Osteocyte (in vitro differentiated cells): ENCODE results near the gene MRPS18A. TPM values are rescaled to one million over a fixed set of nuclear protein-coding genes. Genes with fewer than 3 reads are reported as not detected.

Source experiments
- DNase-seq: peaks from one replicate; pipeline ENCODE4 v3.0.0; 2021; ENCODE audit warnings: mixed read lengths; ENCODE audit not compliant: unreplicated experiment; ENCODE audit errors: extremely low spot score
- H3K27ac Mint-ChIP-seq: one replicate; pipeline ENCODE4 v1.8.0; 2021; ENCODE audit warnings: mild to moderate bottlenecking, mixed read lengths; ENCODE audit not compliant: unreplicated experiment
- H3K27me3 Mint-ChIP-seq: one replicate; pipeline ENCODE4 v1.8.0; 2021; ENCODE audit warnings: mixed read lengths; ENCODE audit not compliant: unreplicated experiment
- H3K36me3 Mint-ChIP-seq: one replicate; pipeline ENCODE4 v1.8.0; 2021; ENCODE audit warnings: mixed read lengths; ENCODE audit not compliant: unreplicated experiment
- H3K4me1 Mint-ChIP-seq: one replicate; pipeline ENCODE4 v1.8.0; 2021; ENCODE audit warnings: mixed read lengths; ENCODE audit not compliant: unreplicated experiment
- H3K4me3 Mint-ChIP-seq: one replicate; pipeline ENCODE4 v1.8.0; 2021; ENCODE audit warnings: mild to moderate bottlenecking, moderate library complexity, mixed read lengths; ENCODE audit not compliant: unreplicated experiment
- H3K9me3 Mint-ChIP-seq: one replicate; pipeline ENCODE4 v1.8.0; 2021; ENCODE audit warnings: mixed read lengths; ENCODE audit not compliant: unreplicated experiment
- total RNA-seq: library from RNA; stranded (reverse); gene quantifications from 2 replicates; pipeline ENCODE4 v1.2.1, GENCODE V29; 2021
- TF ChIP-seq, protein P1 (sequence below): fragments of 200-600 bp; sonication (generic); IDR thresholded peaks from 2 replicates; pipeline ENCODE4 v1.5.0; 2021; ENCODE audit warnings: antibody characterized with exemption, mild to moderate bottlenecking, moderate library complexity

MRPS18A gene
- total RNA-seq, 1 donor from 2014 or later, result 37.3 TPM

- no peaks in the 10 kb centered on the region for H3K27me3 Mint-ChIP-seq
- peaks cover 24% of the 10 kb centered on the region for H3K4me1 Mint-ChIP-seq
- TF ChIP-seq, protein P1, sequence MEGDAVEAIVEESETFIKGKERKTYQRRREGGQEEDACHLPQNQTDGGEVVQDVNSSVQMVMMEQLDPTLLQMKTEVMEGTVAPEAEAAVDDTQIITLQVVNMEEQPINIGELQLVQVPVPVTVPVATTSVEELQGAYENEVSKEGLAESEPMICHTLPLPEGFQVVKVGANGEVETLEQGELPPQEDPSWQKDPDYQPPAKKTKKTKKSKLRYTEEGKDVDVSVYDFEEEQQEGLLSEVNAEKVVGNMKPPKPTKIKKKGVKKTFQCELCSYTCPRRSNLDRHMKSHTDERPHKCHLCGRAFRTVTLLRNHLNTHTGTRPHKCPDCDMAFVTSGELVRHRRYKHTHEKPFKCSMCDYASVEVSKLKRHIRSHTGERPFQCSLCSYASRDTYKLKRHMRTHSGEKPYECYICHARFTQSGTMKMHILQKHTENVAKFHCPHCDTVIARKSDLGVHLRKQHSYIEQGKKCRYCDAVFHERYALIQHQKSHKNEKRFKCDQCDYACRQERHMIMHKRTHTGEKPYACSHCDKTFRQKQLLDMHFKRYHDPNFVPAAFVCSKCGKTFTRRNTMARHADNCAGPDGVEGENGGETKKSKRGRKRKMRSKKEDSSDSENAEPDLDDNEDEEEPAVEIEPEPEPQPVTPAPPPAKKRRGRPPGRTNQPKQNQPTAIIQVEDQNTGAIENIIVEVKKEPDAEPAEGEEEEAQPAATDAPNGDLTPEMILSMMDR, result no peak
- peak overlapping the region; percentile 28 for H3K27ac Mint-ChIP-seq
- H3K4me3 Mint-ChIP-seq, result no peak overlapping the region
- peaks cover 40% of the 10 kb centered on the region for H3K36me3 Mint-ChIP-seq
- no peaks in the 10 kb centered on the region for H3K9me3 Mint-ChIP-seq
- DNase-seq, result no peak
These were observed 63.5 kb downstream of the MRPS18A start for GRCh38 chr6:43623880-43624785.

DNA sequence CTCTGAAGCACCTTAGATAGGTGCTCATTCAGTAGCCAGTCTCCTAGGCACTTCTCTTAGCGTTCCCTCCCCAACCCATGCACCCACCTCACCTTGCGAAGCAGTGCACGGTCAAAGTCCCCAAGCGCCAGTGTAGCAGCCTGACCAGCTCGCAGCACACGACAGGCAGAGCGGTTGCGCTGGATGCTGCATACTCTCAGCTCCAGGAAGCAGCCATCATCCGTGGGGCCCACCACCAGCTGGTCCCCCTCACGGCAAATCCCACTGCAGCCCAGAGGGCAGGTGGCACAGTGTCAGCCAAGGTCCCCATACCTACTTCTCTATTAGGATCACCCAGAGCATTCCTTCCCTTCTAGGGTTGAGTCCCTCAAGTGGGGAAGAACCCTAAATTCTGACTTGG lies 65.0 kb downstream of the MRPS18A start:
- TF ChIP-seq, protein P1, result no peak
- no peak for DNase-seq
- no peaks in the 10 kb centered on the region for H3K27me3 Mint-ChIP-seq
- H3K27ac Mint-ChIP-seq, result no peak overlapping the region
- peaks cover 14% of the 10 kb centered on the region for H3K4me1 Mint-ChIP-seq
- H3K9me3 Mint-ChIP-seq, result no peaks in the 10 kb centered on the region
- peaks cover 40% of the 10 kb centered on the region for H3K36me3 Mint-ChIP-seq
- H3K4me3 Mint-ChIP-seq, result no peak overlapping the region

GRCh38 chr6:43621836-43622180 lies 65.8 kb downstream of the MRPS18A start:
- TF ChIP-seq, protein P1, result no peak
- no peaks in the 10 kb centered on the region for H3K9me3 Mint-ChIP-seq
- H3K27ac Mint-ChIP-seq, result no peak overlapping the region
- H3K4me3 Mint-ChIP-seq, result no peak overlapping the region
- H3K4me1 Mint-ChIP-seq, result peaks cover 7% of the 10 kb centered on the region
- DNase-seq, result no peak
- H3K27me3 Mint-ChIP-seq, result no peaks in the 10 kb centered on the region
- peaks cover 38% of the 10 kb centered on the region for H3K36me3 Mint-ChIP-seq

Other genes starting within 250 kb of the MRPS18A start
- gene DLK2, start 232.2 kb downstream of the MRPS18A start, total RNA-seq, result 0.43 TPM in 1 of 2 replicates, not detected in the other
- 38.7 and 42.8 TPM in 2 replicates for gene TJAP1, start 210.2 kb downstream of the MRPS18A start, total RNA-seq
- 0.29 and 0.40 TPM in 2 replicates for gene LRRC73, start 177.4 kb downstream of the MRPS18A start, total RNA-seq
- gene YIPF3, start 170.9 kb downstream of the MRPS18A start, total RNA-seq, result 148 and 151 TPM in 2 replicates
- gene POLR1C, start 170.7 kb downstream of the MRPS18A start, total RNA-seq, result 27.9 and 32.8 TPM in 2 replicates
- gene XPO5, start 111.8 kb downstream of the MRPS18A start, total RNA-seq, result 35.0 and 38.7 TPM in 2 replicates
- gene POLH, start 111.6 kb downstream of the MRPS18A start, total RNA-seq, result 27.7 and 28.2 TPM in 2 replicates
- 84.9 and 86.4 TPM in 2 replicates for gene GTPBP2, start 58.5 kb downstream of the MRPS18A start, total RNA-seq
- 24.2 and 27.5 TPM in 2 replicates for gene MAD2L1BP, start 52.0 kb downstream of the MRPS18A start, total RNA-seq
- 0.16 and 0.26 TPM in 2 replicates for gene RSPH9, start 42.8 kb downstream of the MRPS18A start, total RNA-seq
- 59.5 and 69.7 TPM in 2 replicates for gene VEGFA, start 82.4 kb upstream of the MRPS18A start, total RNA-seq